Fibroblast of lung (primary cell): Measurements from ENCODE around the gene KLHL33. TPM values are rescaled to one million over a fixed set of nuclear protein-coding genes. Genes with fewer than 3 reads are reported as not detected.

Experiments
- DNase-seq, 2 donors: peaks; one replicate each; pipeline versions ENCODE4 v3.0.0 to v3.0.0-alpha.2; 2010; ENCODE audit warnings: low read depth in 2 of 2
- H2AFZ ChIP-seq: 2 replicates; pipeline ENCODE4 v1.5.1; 2012; ENCODE audit warnings: low read length, control low read depth, inconsistent platforms
- H3K27ac ChIP-seq: 2 replicates; pipeline ENCODE4 v1.5.1; 2011; ENCODE audit warnings: low read length, control low read depth; ENCODE audit not compliant: insufficient read depth
- H3K27me3 ChIP-seq: 2 replicates; pipeline ENCODE4 v1.5.1; 2011; ENCODE audit warnings: mild to moderate bottlenecking, low read length; ENCODE audit not compliant: control insufficient read depth, insufficient read depth
- H3K36me3 ChIP-seq: 2 replicates; pipeline ENCODE4 v1.5.1; 2011; ENCODE audit warnings: low read length; ENCODE audit not compliant: control insufficient read depth, insufficient read depth
- H3K4me1 ChIP-seq: 2 replicates; pipeline ENCODE4 v1.5.1; 2011; ENCODE audit warnings: low read length; ENCODE audit not compliant: control insufficient read depth, insufficient read depth; ENCODE audit errors: extremely low read depth
- H3K4me2 ChIP-seq: 2 replicates; pipeline ENCODE4 v1.5.1; 2011; ENCODE audit warnings: low read length, control low read depth; ENCODE audit not compliant: insufficient read depth; ENCODE audit errors: extremely low read depth
- H3K4me3 ChIP-seq, 4 experiments: fragments of 200-600 bp in 1 of 4; sonication (generic) in 1 of 4; replicated peaks in 1 of 4; 2 replicates each; pipeline ENCODE4 v1.5.1; 2011 to 2016; ENCODE audit warnings: low read length in 4 of 4, low read depth in 3 of 4, mild to moderate bottlenecking in 3 of 4, control low read depth in 2 of 4, inconsistent platforms in 1 of 4, mixed read lengths in 1 of 4; ENCODE audit not compliant: insufficient read depth in 1 of 4; ENCODE audit errors: control extremely low read depth in 1 of 4
- H3K79me2 ChIP-seq: 2 replicates; pipeline ENCODE4 v1.5.1; 2012; ENCODE audit warnings: mild to moderate bottlenecking, low read length, inconsistent platforms; ENCODE audit not compliant: control insufficient read depth, insufficient read depth
- H3K9ac ChIP-seq: 2 replicates; pipeline ENCODE4 v1.5.1; 2011; ENCODE audit warnings: mild to moderate bottlenecking, low read length, control low read depth; ENCODE audit not compliant: insufficient read depth
- H3K9me3 ChIP-seq: 2 replicates; pipeline ENCODE4 v1.5.1; 2012; ENCODE audit warnings: low read depth, low read length; ENCODE audit not compliant: control insufficient read depth, insufficient read depth
- H4K20me1 ChIP-seq: 2 replicates; pipeline ENCODE4 v1.5.1; 2011; ENCODE audit warnings: low read length; ENCODE audit not compliant: control insufficient read depth, insufficient read depth; ENCODE audit errors: extremely low read depth
- CTCF ChIP-seq, 2 donors: IDR thresholded peaks in 1 of 2; conservative IDR thresholded peaks in 1 of 2; 1 replicate in 1 of 2; 2 replicates in 1 of 2; pipeline ENCODE4 v1.5.1; 2011 to 2012; ENCODE audit warnings: low read length in 2 of 2, control low read depth in 1 of 2, inconsistent platforms in 1 of 2, low read depth in 1 of 2, mild to moderate bottlenecking in 1 of 2
- EZH2 ChIP-seq: IDR thresholded peaks from 2 replicates; pipeline ENCODE4 v1.5.1; 2012; ENCODE audit warnings: low read length, control low read depth, mild to moderate bottlenecking; ENCODE audit errors: missing control alignments
- polyA plus RNA-seq, 2 donors: library from polyadenylated mRNA; depleted of rRNA in 1 of 2; stranded (reverse) in 1 of 2; unstranded in 1 of 2; fragments of >200 nt; gene quantifications; 2 replicates each; pipeline ENCODE4 v1.2.1, GENCODE V29; 2011 to 2012; ENCODE audit warnings: missing spikeins in 1 of 2
- total RNA-seq: library from RNA; depleted of rRNA; stranded (reverse); fragments of >200 nt; gene quantifications from 2 replicates; pipeline ENCODE4 v1.2.1, GENCODE V29; 2014

Gene KLHL33
- total and polyA plus RNA-seq, 2 donors (not counting 1 experiment from before 2014, with no cell fraction given): 0.17 to 1.5 TPM

- no peak for TF ChIP-seq CTCF (conservative IDR thresholded peaks at IDR 0.05 in 1 of 2, IDR thresholded peaks at IDR 0.05 in 1 of 2; ENCODE audit: low read depth in 1 of 2, low read length in 2 of 2)
- TF ChIP-seq EZH2: no peak
- Histone ChIP-seq H3K27ac (no peak overlapping the region), H3K36me3 (peaks cover 6% of the 10 kb centered on the region), H2AFZ (no peak overlapping the region), H3K79me2 (no peaks in the 10 kb centered on the region), H3K9ac (no peak overlapping the region), H3K27me3 (no peaks in the 10 kb centered on the region), H3K4me1 (no peaks in the 10 kb centered on the region), H4K20me1 (no peaks in the 10 kb centered on the region), H3K9me3 (no peaks in the 10 kb centered on the region), H3K4me2 (no peak overlapping the region), H3K4me3 (no peak overlapping the region)
- DNase-seq: no peak
These were observed 38.5 kb downstream of the KLHL33 start for GRCh38 chr14:20397511-20397910.

- no peak for TF ChIP-seq CTCF (conservative IDR thresholded peaks at IDR 0.05 in 1 of 2, IDR thresholded peaks at IDR 0.05 in 1 of 2; ENCODE audit: low read depth in 1 of 2, low read length in 2 of 2)
- no peak for TF ChIP-seq EZH2
- Histone ChIP-seq H3K4me3 (no peak overlapping the region), H3K36me3 (peaks cover 18% of the 10 kb centered on the region), H3K4me1 (no peaks in the 10 kb centered on the region), H3K9me3 (no peaks in the 10 kb centered on the region), H3K27ac (no peak overlapping the region), H3K9ac (no peak overlapping the region), H3K27me3 (no peaks in the 10 kb centered on the region), H2AFZ (no peak overlapping the region), H4K20me1 (no peaks in the 10 kb centered on the region), H3K79me2 (no peaks in the 10 kb centered on the region), H3K4me2 (no peak overlapping the region)
- DNase-seq: no peak
These were observed 44.5 kb downstream of the KLHL33 start for GRCh38 chr14:20391505-20391904.

- Histone ChIP-seq H3K79me2 (no peaks in the 10 kb centered on the region), H3K4me2 (no peak overlapping the region), H2AFZ (no peak overlapping the region), H4K20me1 (no peaks in the 10 kb centered on the region), H3K4me1 (no peaks in the 10 kb centered on the region), H3K27ac (no peak overlapping the region), H3K27me3 (no peaks in the 10 kb centered on the region), H3K9ac (no peak overlapping the region), H3K9me3 (no peaks in the 10 kb centered on the region), H3K4me3 (no peak overlapping the region), H3K36me3 (peaks cover 26% of the 10 kb centered on the region)
- no peak for TF ChIP-seq CTCF (conservative IDR thresholded peaks at IDR 0.05 in 1 of 2, IDR thresholded peaks at IDR 0.05 in 1 of 2; ENCODE audit: low read depth in 1 of 2, low read length in 2 of 2)
- no peak for TF ChIP-seq EZH2
- no peak for DNase-seq
These were observed 47.8 kb downstream of the KLHL33 start for GRCh38 chr14:20388159-20388558.
